Psoas muscle (tissue), 8 donors: Measurements from ENCODE around the gene CDX2. TPM values are rescaled to one million over a fixed set of nuclear protein-coding genes. Genes with fewer than 3 reads are reported as not detected.

Experiments
- ATAC-seq, 4 donors: fragments of 200-7000 bp; cut with Tn5 transposase; one replicate each; pipeline ENCODE4 v1.9.1; 2020; ENCODE audit warnings: moderate library complexity in 3 of 4, mild to moderate bottlenecking in 2 of 4
- DNase-seq, 2 donors: peaks; one replicate each; pipeline ENCODE4 v3.0.0-alpha.2; 2020
- H3K27ac ChIP-seq: fragments of 200-600 bp; one replicate; pipeline ENCODE4 v1.8.0; 2022
- H3K27me3 ChIP-seq, 3 donors: fragments of 200-600 bp in 1 of 3; one replicate each; pipeline versions ENCODE4 v1.6.1 to v1.8.0; 2013 to 2022; ENCODE audit warnings: low read length in 2 of 3, mild to moderate bottlenecking in 2 of 3, moderate library complexity in 1 of 3; ENCODE audit not compliant: insufficient read depth in 3 of 3
- H3K36me3 ChIP-seq, 2 donors: fragments of 200-600 bp in 1 of 2; one replicate each; pipeline versions ENCODE4 v1.6.1 to v1.8.0; 2013 to 2022; ENCODE audit warnings: low read depth in 1 of 2, mild to moderate bottlenecking in 1 of 2, moderate library complexity in 1 of 2; ENCODE audit not compliant: insufficient read depth in 1 of 2
- H3K4me1 ChIP-seq: fragments of 200-600 bp; one replicate; pipeline ENCODE4 v1.8.0; 2022
- H3K4me3 ChIP-seq: fragments of 200-600 bp; one replicate; pipeline ENCODE4 v1.8.0; 2022; ENCODE audit warnings: mild to moderate bottlenecking
- H3K9me3 ChIP-seq: fragments of 200-600 bp; one replicate; pipeline ENCODE4 v1.8.0; 2022
- WGBS, 3 donors: extraction: QIAGEN DNeasy Blood & Tissue Kit; methylation state at CpG; one replicate each; pipeline versions ENCODE4 v1.1.6 to v1.1.7; 2013; 5-methylcytosine and 5-hydroxymethylcytosine counted together
- intact Hi-C, 2 donors: fragments of 100-400 bp; cut with DNase I; formaldehyde crosslinking; loops; one replicate each; pipeline versions ENCODE4 v1.11.0 to v1.14.2; 2022
- polyA plus RNA-seq, 3 donors: library from polyadenylated mRNA; stranded (reverse); fragments of 200-250 nt; gene quantifications; one replicate each; pipeline ENCODE4 v1.2.3, GENCODE V29; 2013
- total RNA-seq, 4 donors: library from RNA; stranded (reverse); fragmentation: NEBNext Ultra II Directional in 2 of 4; extraction: Animal tissue kit (Norgen Biotek cat#: 25700) in 2 of 4; gene quantifications; one replicate each; pipeline versions ENCODE4 v1.2.1 to v1.2.4, GENCODE V29; 2021 to 2023
- TF ChIP-seq, protein P1 (sequence below): fragments of 200-600 bp; IDR thresholded peaks from one replicate; pipeline ENCODE4 v1.8.0; 2022; ENCODE audit warnings: antibody characterized with exemption
- donor health status: healthy with polysubstance abuse.
- donor health status: DM: no; HTN: no; CAD: no; lungs with moderate emphysema.
- donor health status: Bipolar disorder and iron deficiency.
- donor health status: healthy.
- donor health status: DM: yes; HTN: yes; CAD: no.
- donor health status: DM: no; HTN: no; CAD: no.
- donor health status: DM: no; HTN: no; CAD: no.
- donor health status: DM: yes; HTN: yes; CAD: no.

CDX2 gene
- total and polyA plus RNA-seq, 7 donors = 0.03 TPM; not detected in 6

DNA sequence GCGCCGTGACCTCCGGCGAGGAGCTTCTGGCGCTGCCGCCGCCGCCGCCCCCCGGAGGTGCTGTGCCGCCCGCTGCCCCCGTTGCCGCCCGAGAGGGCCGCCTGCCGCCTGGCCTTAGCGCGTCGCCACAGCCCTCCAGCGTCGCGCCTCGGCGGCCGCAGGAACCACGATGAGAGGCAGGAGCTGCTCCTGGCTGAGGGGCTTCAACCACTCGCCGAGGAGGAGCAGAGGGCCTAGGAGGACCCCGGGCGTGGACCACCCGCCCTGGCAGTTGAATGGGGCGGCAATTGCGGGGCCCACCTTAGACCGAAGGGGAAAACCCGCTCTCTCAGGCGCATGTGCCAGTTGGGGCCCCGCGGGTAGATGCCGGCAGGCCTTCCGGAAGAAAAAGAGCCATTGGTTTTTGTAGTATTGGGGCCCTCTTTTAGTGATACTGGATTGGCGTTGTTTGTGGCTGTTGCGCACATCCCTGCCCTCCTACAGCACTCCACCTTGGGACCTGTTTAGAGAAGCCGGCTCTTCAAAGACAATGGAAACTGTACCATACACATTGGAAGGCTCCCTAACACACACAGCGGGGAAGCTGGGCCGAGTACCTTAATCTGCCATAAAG, 44.5 kb downstream of the CDX2 start:
- Histone ChIP-seq H3K9me3 (no peaks in the 10 kb centered on the region), H3K4me1 (peaks cover 18% of the 10 kb centered on the region), H3K4me3 (no peak overlapping the region), H3K27me3 (peaks cover 14 to 98% (median 61%) of the 10 kb centered on the region in 3 donors), H3K27ac (no peak overlapping the region), H3K36me3 (no peaks in the 10 kb centered on the region)
- TF ChIP-seq, protein P1, sequence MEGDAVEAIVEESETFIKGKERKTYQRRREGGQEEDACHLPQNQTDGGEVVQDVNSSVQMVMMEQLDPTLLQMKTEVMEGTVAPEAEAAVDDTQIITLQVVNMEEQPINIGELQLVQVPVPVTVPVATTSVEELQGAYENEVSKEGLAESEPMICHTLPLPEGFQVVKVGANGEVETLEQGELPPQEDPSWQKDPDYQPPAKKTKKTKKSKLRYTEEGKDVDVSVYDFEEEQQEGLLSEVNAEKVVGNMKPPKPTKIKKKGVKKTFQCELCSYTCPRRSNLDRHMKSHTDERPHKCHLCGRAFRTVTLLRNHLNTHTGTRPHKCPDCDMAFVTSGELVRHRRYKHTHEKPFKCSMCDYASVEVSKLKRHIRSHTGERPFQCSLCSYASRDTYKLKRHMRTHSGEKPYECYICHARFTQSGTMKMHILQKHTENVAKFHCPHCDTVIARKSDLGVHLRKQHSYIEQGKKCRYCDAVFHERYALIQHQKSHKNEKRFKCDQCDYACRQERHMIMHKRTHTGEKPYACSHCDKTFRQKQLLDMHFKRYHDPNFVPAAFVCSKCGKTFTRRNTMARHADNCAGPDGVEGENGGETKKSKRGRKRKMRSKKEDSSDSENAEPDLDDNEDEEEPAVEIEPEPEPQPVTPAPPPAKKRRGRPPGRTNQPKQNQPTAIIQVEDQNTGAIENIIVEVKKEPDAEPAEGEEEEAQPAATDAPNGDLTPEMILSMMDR = no peak
- no peak for ATAC-seq
- DNase-seq = no peak
- WGBS, 3 donors = 4 to 7% (median 5%) methylated on average over 36 to 46 of the region's 46 CpGs
- intact Hi-C loops = no loop called here

DNA sequence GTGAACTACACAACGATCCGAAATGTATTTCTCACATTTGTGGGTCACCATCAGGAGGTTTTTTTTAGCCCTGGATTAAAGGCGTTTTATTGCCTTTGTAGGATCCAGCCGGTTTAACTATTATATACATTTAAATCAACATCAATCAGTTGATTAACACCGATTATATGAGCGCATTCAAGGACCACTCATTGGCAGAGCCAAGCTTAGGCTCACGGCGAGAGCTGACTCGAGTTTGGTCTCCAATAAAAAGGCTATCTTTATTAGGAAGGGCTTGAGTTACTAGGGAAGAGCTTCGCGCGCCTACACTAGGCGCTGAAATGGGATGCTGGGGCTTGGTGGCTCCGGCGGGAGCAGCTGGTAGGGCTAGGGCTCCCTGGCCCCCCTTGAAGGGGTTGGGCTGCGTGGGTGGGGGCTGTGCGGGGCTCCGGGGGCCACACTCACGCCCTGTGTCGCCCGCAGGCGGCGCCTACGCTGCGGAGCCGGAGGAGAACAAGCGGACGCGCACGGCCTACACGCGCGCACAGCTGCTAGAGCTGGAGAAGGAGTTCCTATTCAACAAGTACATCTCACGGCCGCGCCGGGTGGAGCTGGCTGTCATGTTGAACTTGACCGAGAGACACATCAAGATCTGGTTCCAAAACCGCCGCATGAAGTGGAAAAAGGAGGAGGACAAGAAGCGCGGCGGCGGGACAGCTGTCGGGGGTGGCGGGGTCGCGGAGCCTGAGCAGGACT, 45.2 kb downstream of the CDX2 start:
- WGBS, 3 donors = 1 to 2% (median 2%) methylated on average over 46 to 48 of the region's 48 CpGs
- ATAC-seq (no peak), DNase-seq (no peak)
- no peak overlapping the region for H3K4me3 ChIP-seq
- peaks cover 14 to 98% (median 60%) of the 10 kb centered on the region in 3 donors for H3K27me3 ChIP-seq
- H3K36me3 ChIP-seq = no peaks in the 10 kb centered on the region
- peaks cover 18% of the 10 kb centered on the region for H3K4me1 ChIP-seq
- TF ChIP-seq, protein P1 = no peak
- H3K27ac ChIP-seq = no peak overlapping the region
- no peaks in the 10 kb centered on the region for H3K9me3 ChIP-seq
- intact Hi-C loops = no loop called here

DNA sequence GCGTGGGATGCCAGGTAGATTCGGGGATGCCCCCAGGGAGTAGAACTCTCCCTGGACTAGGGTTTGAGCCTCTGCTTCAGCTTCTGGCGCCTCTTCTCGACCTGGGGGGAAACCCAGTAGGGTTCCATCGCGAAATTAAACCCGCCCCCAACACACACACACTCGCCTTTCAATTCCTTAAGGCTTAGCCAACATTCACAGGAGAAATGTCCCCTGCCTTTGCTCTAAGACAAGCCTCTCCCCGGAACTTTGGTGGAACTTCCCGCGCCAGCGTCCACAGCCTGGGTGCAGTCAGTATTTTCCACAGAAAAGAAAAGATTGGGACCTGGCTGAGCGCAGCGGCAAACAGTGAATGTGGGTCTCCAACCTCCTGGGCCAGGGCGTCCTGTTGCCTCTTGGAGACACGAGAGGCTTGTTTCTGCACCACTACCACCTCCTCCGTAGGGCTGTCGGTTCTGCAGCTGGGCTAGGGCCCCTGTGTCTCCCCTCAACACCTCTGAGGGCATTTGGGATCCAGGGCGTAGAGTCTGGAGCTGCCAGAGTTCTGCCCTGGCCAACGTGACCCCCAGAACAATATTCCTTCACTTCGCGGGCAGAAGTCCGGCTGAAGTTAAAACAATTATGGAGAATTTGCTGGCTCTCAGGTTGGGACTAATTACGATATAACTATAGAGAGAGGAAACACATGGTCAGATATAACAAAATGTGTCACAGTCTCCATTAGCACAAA, 46.1 kb downstream of the CDX2 start:
- no peaks in the 10 kb centered on the region for H3K36me3 ChIP-seq
- no peaks in the 10 kb centered on the region for H3K9me3 ChIP-seq
- H3K4me1 ChIP-seq = peaks cover 18% of the 10 kb centered on the region
- peaks cover 10 to 98% (median 66%) of the 10 kb centered on the region in 3 donors for H3K27me3 ChIP-seq
- no peak overlapping the region for H3K27ac ChIP-seq
- TF ChIP-seq, protein P1 = no peak
- ATAC-seq (no peak), DNase-seq (no peak)
- WGBS, 3 donors = 5 to 7% (median 5%) methylated on average over 24 of the region's 24 CpGs
- intact Hi-C loops = no loop called here
- no peak overlapping the region for H3K4me3 ChIP-seq

DNA sequence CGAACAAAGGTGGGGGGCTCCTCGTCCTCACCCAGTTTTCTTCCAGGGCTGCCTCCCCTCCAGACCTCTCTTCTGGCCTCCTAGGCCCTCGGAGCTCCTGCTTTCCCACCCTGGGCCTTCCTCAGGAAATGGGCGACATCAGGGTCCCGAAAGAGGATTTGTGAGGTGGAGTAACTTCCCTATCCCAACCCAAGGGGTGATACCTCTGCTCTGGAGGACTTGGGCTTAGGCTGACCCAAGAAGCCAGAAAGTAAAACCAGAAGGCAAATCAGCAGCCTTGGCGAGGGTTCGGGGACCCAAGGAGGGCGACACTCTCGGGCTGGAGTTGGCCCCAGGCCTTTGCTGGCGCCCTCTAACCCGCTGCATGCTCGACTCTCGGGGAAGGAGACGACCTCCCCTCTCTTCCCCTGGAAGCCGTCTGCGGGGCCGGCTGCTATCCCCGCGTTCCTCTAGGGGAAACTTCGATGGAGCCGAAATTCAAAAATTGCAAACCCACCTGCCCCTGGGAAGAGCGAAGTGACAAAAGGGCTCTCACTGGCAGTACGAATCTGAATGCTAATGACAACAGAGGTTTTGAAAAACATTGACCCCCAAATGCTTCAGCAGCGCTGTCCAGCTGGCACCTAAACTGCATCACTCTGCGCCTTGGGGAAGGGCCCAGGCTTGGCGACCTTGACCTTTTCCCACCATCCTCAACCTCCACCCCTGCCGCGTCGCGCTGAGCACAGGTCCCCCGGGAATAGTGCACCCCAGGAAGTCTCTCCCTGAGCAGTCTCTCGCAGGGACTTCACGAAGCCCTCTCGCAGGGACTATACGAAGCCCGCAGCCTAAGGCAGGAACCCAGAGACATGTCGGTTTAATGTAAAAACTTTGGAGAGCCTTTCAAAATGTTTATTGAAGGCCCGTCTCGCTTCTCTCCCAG, 46.9 kb downstream of the CDX2 start:
- no peaks in the 10 kb centered on the region for H3K36me3 ChIP-seq
- DNase-seq (no peak), ATAC-seq (no peak)
- H3K4me3 ChIP-seq = no peak overlapping the region
- H3K27me3 ChIP-seq = peaks cover 8 to 98% (median 70%) of the 10 kb centered on the region in 3 donors
- TF ChIP-seq, protein P1 = no peak
- intact Hi-C loops = no loop called here
- H3K4me1 ChIP-seq = peaks cover 21% of the 10 kb centered on the region
- H3K27ac ChIP-seq = no peak overlapping the region
- H3K9me3 ChIP-seq = no peaks in the 10 kb centered on the region
- WGBS, 3 donors = 7 to 10% (median 8%) methylated on average over 39 of the region's 39 CpGs
